SK-MEL-5 (cell line): ENCODE measurements around the gene SV2C. TPM values are rescaled to one million over a fixed set of nuclear protein-coding genes. Genes with fewer than 3 reads are reported as not detected.

Experiments
- DNase-seq: peaks from one replicate; pipeline ENCODE4 v3.0.0-alpha.2; 2016; ENCODE audit warnings: low read depth, low spot score
- in situ Hi-C: cut with HindIII; loops from 2 replicates; pipeline ENCODE4 v1.10.0; 2016; ENCODE audit warnings: low sequenced_read_pairs, high pct_unique_total_duplicates, low pct_unique_long_range_greater_than_20kb
- total RNA-seq: library from RNA; depleted of rRNA; stranded (reverse); fragments of >200 nt; shearing (Covaris generic); gene quantifications from 2 replicates; pipeline ENCODE4 v1.2.3, GENCODE V29; 2014

SV2C gene
- total RNA-seq, 1 experiment from 2014 or later = not detected

- in situ Hi-C loops = no loop called here
Measured at GRCh38 chr5:76178913-76179312, 95.7 kb downstream of the SV2C start.

GRCh38 chr5:76180814-76181805, 97.9 kb downstream of the SV2C start:
- in situ Hi-C loops = no loop called here
- DNase-seq = no peak

More at GRCh38 chr5:76178913-76179312, 95.7 kb downstream of the SV2C start:
- no peak for DNase-seq

GRCh38 chr5:76187386-76187785, 104.2 kb downstream of the SV2C start:
- in situ Hi-C loops = no loop called here
- no peak for DNase-seq

- in situ Hi-C loops = no loop called here
- no peak for DNase-seq
Measured at GRCh38 chr5:76190356-76190755, 107.2 kb downstream of the SV2C start.

- DNase-seq = no peak
- in situ Hi-C loops = no loop called here
Measured at GRCh38 chr5:76192837-76193236, 109.7 kb downstream of the SV2C start.

GRCh38 chr5:76193635-76194034, 110.5 kb downstream of the SV2C start:
- in situ Hi-C loops = no loop called here
- no peak for DNase-seq

- no peak for DNase-seq
- in situ Hi-C loops = no loop called here
Measured at GRCh38 chr5:76194340-76194739, 111.2 kb downstream of the SV2C start.

- in situ Hi-C loops = no loop called here
- no peak for DNase-seq
Measured at GRCh38 chr5:76196457-76196856, 113.3 kb downstream of the SV2C start.

GRCh38 chr5:76196886-76197489, 113.8 kb downstream of the SV2C start:
- in situ Hi-C loops = no loop called here
- no peak for DNase-seq

GRCh38 chr5:76197726-76198125, 114.5 kb downstream of the SV2C start:
- DNase-seq = no peak
- in situ Hi-C loops = no loop called here

GRCh38 chr5:76199336-76200318, 116.4 kb downstream of the SV2C start:
- no peak for DNase-seq
- in situ Hi-C loops = no loop called here

- in situ Hi-C loops = no loop called here
- DNase-seq = no peak
Measured at GRCh38 chr5:76202182-76202581, 119.0 kb downstream of the SV2C start.

- no peak for DNase-seq
- in situ Hi-C loops = no loop called here
Measured at GRCh38 chr5:76204191-76204590, 121.0 kb downstream of the SV2C start.

GRCh38 chr5:76204713-76205112, 121.5 kb downstream of the SV2C start:
- in situ Hi-C loops = no loop called here
- DNase-seq = no peak

- in situ Hi-C loops = no loop called here
- DNase-seq = no peak
Measured at GRCh38 chr5:76207120-76207519, 123.9 kb downstream of the SV2C start.

GRCh38 chr5:76209297-76209696, 126.1 kb downstream of the SV2C start:
- no peak for DNase-seq
- in situ Hi-C loops = no loop called here

- no peak for DNase-seq
- in situ Hi-C loops = no loop called here
Measured at GRCh38 chr5:76210946-76211345, 127.8 kb downstream of the SV2C start.

GRCh38 chr5:76213858-76214257, 130.7 kb downstream of the SV2C start:
- no peak for DNase-seq
- in situ Hi-C loops = no loop called here
